OCI-LY3 (cell line): ENCODE results near the gene HIGD1A.

Experiments used
- H2AFZ ChIP-seq: fragments of 200-600, 300-600 bp; shearing (Covaris generic); 2 replicates; pipeline ENCODE4 v1.6.0; 2014; ENCODE audit warnings: antibody characterized with exemption, low read depth, low read length
- H3K27ac ChIP-seq: fragments of 200-600, 300-600 bp; sonication (generic); 2 replicates; pipeline ENCODE4 v1.5.1; 2014; ENCODE audit warnings: mild to moderate bottlenecking, low read length, moderate library complexity, mixed read lengths
- H3K27me3 ChIP-seq: fragments of 200-600, 300-600 bp; sonication (generic); 2 replicates; pipeline ENCODE4 v1.6.1; 2014; ENCODE audit warnings: low read depth, low read length, mixed read lengths
- H3K36me3 ChIP-seq: fragments of 200-600, 300-600 bp; sonication (generic); replicated peaks from 2 replicates; pipeline ENCODE3; 2014; ENCODE audit warnings: low read depth, low read length, mixed read lengths
- H3K4me1 ChIP-seq: fragments of 300-600, 200-600 bp; sonication (generic); 2 replicates; pipeline ENCODE4 v1.6.1; 2014; ENCODE audit warnings: low read length, mixed read lengths
- H3K4me2 ChIP-seq: fragments of 200-600, 300-600 bp; sonication (generic); 2 replicates; pipeline ENCODE4 v1.6.1; 2014; ENCODE audit warnings: low read length, mixed read lengths
- H3K4me3 ChIP-seq: fragments of 300-600, 200-600 bp; sonication (generic); 2 replicates; pipeline ENCODE4 v1.5.1; 2014; ENCODE audit warnings: antibody characterized with exemption, mild to moderate bottlenecking, low read length, moderate library complexity
- H3K79me2 ChIP-seq: fragments of 300-600, 200-600 bp; shearing (Covaris generic); 2 replicates; pipeline ENCODE4 v1.6.1; 2014; ENCODE audit warnings: mild to moderate bottlenecking, low read length, mixed read lengths
- H3K9ac ChIP-seq: fragments of 300-600, 200-600 bp; shearing (Covaris generic); 2 replicates; pipeline ENCODE4 v1.6.0; 2014; ENCODE audit warnings: mild to moderate bottlenecking, low read length, moderate library complexity
- H3K9me3 ChIP-seq: fragments of 200-600, 300-600 bp; shearing (Covaris generic); 2 replicates; pipeline ENCODE4 v1.6.1; 2014; ENCODE audit warnings: low read length, mixed read lengths; ENCODE audit not compliant: insufficient read depth
- H4K20me1 ChIP-seq: fragments of 200-600, 300-600 bp; sonication (generic); 2 replicates; pipeline ENCODE4 v1.6.1; 2016; ENCODE audit warnings: low read length, mixed read lengths; ENCODE audit not compliant: insufficient read depth
- CTCF ChIP-seq: fragments of 200-600, 300-600 bp; sonication (generic); IDR thresholded peaks from 2 replicates; pipeline ENCODE4 v1.5.1; 2014; ENCODE audit warnings: antibody characterized with exemption, low read length, low read depth
- EZH2phosphoT487 ChIP-seq: fragments of 200-600 bp; shearing (Covaris generic); IDR thresholded peaks from 2 replicates; pipeline ENCODE4 v1.6.1; 2018; ENCODE audit warnings: antibody characterized with exemption, mixed run types, low read depth

The HIGD1A gene

GRCh38 chr3:42735019-42735418 lies 69.3 kb downstream of the HIGD1A start:
- Histone ChIP-seq H2AFZ (no peak overlapping the region), H3K9ac (no peak overlapping the region), H3K9me3 (no peaks in the 10 kb centered on the region), H3K4me2 (no peak overlapping the region), H3K27me3 (no peaks in the 10 kb centered on the region), H3K4me1 (peaks cover 16% of the 10 kb centered on the region), H3K4me3 (no peak overlapping the region), H4K20me1 (no peaks in the 10 kb centered on the region), H3K27ac (no peak overlapping the region), H3K79me2 (no peaks in the 10 kb centered on the region), H3K36me3 (no peaks in the 10 kb centered on the region)
- TF ChIP-seq CTCF (no peak), EZH2phosphoT487 (no peak)

- no peak overlapping the region for H3K9ac ChIP-seq
- H3K4me1 ChIP-seq: peaks cover 16% of the 10 kb centered on the region
- H3K27me3 ChIP-seq: no peaks in the 10 kb centered on the region
- no peaks in the 10 kb centered on the region for H3K79me2 ChIP-seq
- TF ChIP-seq CTCF: no peak
- no peak for TF ChIP-seq EZH2phosphoT487
- H3K36me3 ChIP-seq: no peaks in the 10 kb centered on the region
- no peak overlapping the region for H3K27ac ChIP-seq
- no peaks in the 10 kb centered on the region for H3K9me3 ChIP-seq
- H3K4me3 ChIP-seq: no peak overlapping the region
- no peaks in the 10 kb centered on the region for H4K20me1 ChIP-seq
- H3K4me2 ChIP-seq: no peak overlapping the region
- H2AFZ ChIP-seq: no peak overlapping the region
Measured at GRCh38 chr3:42734263-42734860, 69.9 kb downstream of the HIGD1A start.

- Histone ChIP-seq H3K27me3 (no peaks in the 10 kb centered on the region), H3K4me3 (no peak overlapping the region), H3K4me1 (peaks cover 13% of the 10 kb centered on the region), H3K9me3 (no peaks in the 10 kb centered on the region), H4K20me1 (no peaks in the 10 kb centered on the region), H2AFZ (no peak overlapping the region), H3K27ac (no peak overlapping the region), H3K79me2 (no peaks in the 10 kb centered on the region), H3K9ac (no peak overlapping the region), H3K36me3 (no peaks in the 10 kb centered on the region), H3K4me2 (no peak overlapping the region)
- no peak for TF ChIP-seq EZH2phosphoT487
- TF ChIP-seq CTCF: no peak
Measured at GRCh38 chr3:42733501-42734262, 70.6 kb downstream of the HIGD1A start.
